K562 (cell line): ENCODE data around the gene SGMS1. TPM values are rescaled to one million over a fixed set of nuclear protein-coding genes. Genes with fewer than 3 reads are reported as not detected.
"Not testable (repeated sequence)": the region's sequence is repeated elsewhere in the genome, so short reads cannot be mapped to it uniquely, and the experiment has no call there.

Source experiments
- BCOR ChIP-seq: fragments of 450-650 bp; IDR thresholded peaks from 2 replicates; pipeline ENCODE4 v1.6.1; 2016
- C11orf30 ChIP-seq: fragments of 450-650 bp; IDR thresholded peaks from 2 replicates; pipeline ENCODE4 v1.6.1; 2016; ENCODE audit warnings: low read depth, mild to moderate bottlenecking
- CBFA2T2 ChIP-seq: fragments of 450-650 bp; conservative IDR thresholded peaks from 2 replicates; pipeline ENCODE4 v1.6.1; 2017; ENCODE audit warnings: mild to moderate bottlenecking
- CC2D1A ChIP-seq: fragments of 450-650 bp; IDR thresholded peaks from 2 replicates; pipeline ENCODE4 v1.6.1; 2017; ENCODE audit warnings: mild to moderate bottlenecking
- CXXC5 ChIP-seq: fragments of 250-450 bp; sonication (Bioruptor Pico); IDR thresholded peaks from 2 replicates; pipeline ENCODE4 v1.8.0; 2022; ENCODE audit warnings: inconsistent platforms, mild to moderate bottlenecking, moderate library complexity
- DPF2 ChIP-seq: fragments of 450-650 bp; IDR thresholded peaks from 2 replicates; pipeline ENCODE4 v1.6.1; 2016
- ETV1 ChIP-seq: fragments of 450-650 bp; conservative IDR thresholded peaks from 2 replicates; pipeline ENCODE4 v1.6.1; 2016; ENCODE audit warnings: missing genetic modification characterization, control low read depth, low read depth, missing compliant biosample characterization
- FOXM1 ChIP-seq, 2 experiments: fragments of 450-650 bp in 1 of 2; sonication (generic) in 1 of 2; formaldehyde crosslinking in 1 of 2; IDR thresholded peaks; 2 replicates each; pipeline versions ENCODE4 v1.6.1 to v1.9.0; 2017 to 2022; ENCODE audit warnings: low read depth in 2 of 2, mild to moderate bottlenecking in 2 of 2, missing genetic modification reagents in 1 of 2, moderate library complexity in 1 of 2
- HDAC2 ChIP-seq: fragments of 450-650 bp; IDR thresholded peaks from 2 replicates; pipeline ENCODE4 v1.6.1; 2016; ENCODE audit warnings: mild to moderate bottlenecking
- HDAC8 ChIP-seq: fragments of 450-650 bp; IDR thresholded peaks from 2 replicates; pipeline ENCODE4 v1.6.1; 2016; ENCODE audit warnings: mild to moderate bottlenecking, missing genetic modification characterization, moderate library complexity, missing compliant biosample characterization
- KDM1A ChIP-seq, 2 experiments: fragments of 450-650 bp; IDR thresholded peaks; 2 replicates each; pipeline ENCODE4 v1.6.1; 2016; ENCODE audit warnings: mild to moderate bottlenecking in 2 of 2
- MEIS2 ChIP-seq: fragments of 450-650 bp; IDR thresholded peaks from 2 replicates; pipeline ENCODE4 v1.6.1; 2014; ENCODE audit warnings: mild to moderate bottlenecking; ENCODE audit not compliant: partially characterized antibody
- NCOR1 ChIP-seq: fragments of 450-650 bp; IDR thresholded peaks from 2 replicates; pipeline ENCODE4 v1.6.1; 2016; ENCODE audit warnings: mild to moderate bottlenecking, moderate library complexity
- NFIC ChIP-seq: fragments of 450-650 bp; IDR thresholded peaks from 2 replicates; pipeline ENCODE4 v1.6.1; 2017; ENCODE audit warnings: mild to moderate bottlenecking, inconsistent platforms
- NFRKB ChIP-seq: fragments of 450-650 bp; IDR thresholded peaks from 2 replicates; pipeline ENCODE4 v1.6.1; 2016; ENCODE audit warnings: low read depth
- NUFIP1 ChIP-seq: fragments of 450-650 bp; IDR thresholded peaks from 2 replicates; pipeline ENCODE4 v1.6.1; 2018; ENCODE audit not compliant: partially characterized antibody
- PTRF ChIP-seq: fragments of 450-650 bp; IDR thresholded peaks from 2 replicates; pipeline ENCODE4 v1.6.1; 2016; ENCODE audit warnings: mild to moderate bottlenecking, missing genetic modification characterization, missing compliant biosample characterization
- SMARCE1 ChIP-seq: fragments of 450-650 bp; IDR thresholded peaks from 2 replicates; pipeline ENCODE4 v1.7.1; 2016; ENCODE audit warnings: mild to moderate bottlenecking
- SOX6 ChIP-seq: fragments of 450-650 bp; IDR thresholded peaks from 2 replicates; pipeline ENCODE4 v1.6.1; 2014; ENCODE audit warnings: mild to moderate bottlenecking
- polyA plus RNA-seq, 8 experiments: library from polyadenylated mRNA; depleted of rRNA in 4 of 8; stranded (reverse) in 5 of 8; unstranded in 3 of 8; fragments of >200 nt; fragmentation: Nextera tagmentation in 2 of 8; fragmentation: Illumina TruSeq in 1 of 8; extraction: Ambion mirVana in 2 of 8; extraction: Trizol in 1 of 8; gene quantifications; 2 replicates each; pipeline versions ENCODE4 v1.2.1 to v1.2.3, GENCODE V29; 2011 to 2014; ENCODE audit warnings: inconsistent platforms in 1 of 8, missing spikeins in 1 of 8
- total RNA-seq, 7 experiments: library from RNA; depleted of rRNA in 6 of 7; stranded (reverse); fragments of >200 nt in 6 of 7; fragmentation: Illumina TruSeq in 2 of 7; extraction: Trizol in 2 of 7; gene quantifications; 2 replicates each; pipeline versions ENCODE4 v1.2.1 to v1.2.3, GENCODE V29; 2011 to 2021; ENCODE audit warnings: low replicate concordance in 1 of 7
- TF ChIP-seq, protein P1 (sequence below), 3 experiments: fragments of 200-800 bp in 1 of 3; sonication (Bioruptor generic) in 1 of 3; sonication (generic) in 1 of 3; formaldehyde crosslinking in 1 of 3; IDR thresholded peaks; 2 replicates each; pipeline versions ENCODE4 v1.6.1 to v1.8.0; 2016 to 2022; ENCODE audit warnings: mild to moderate bottlenecking in 2 of 3, missing compliant biosample characterization in 2 of 3, missing genetic modification characterization in 2 of 3, missing genetic modification reagents in 1 of 3
- TF ChIP-seq, protein P2 (sequence below): fragments of 450-650 bp; conservative IDR thresholded peaks from 2 replicates; pipeline ENCODE4 v1.6.1; 2016; ENCODE audit warnings: missing genetic modification characterization, low read depth, mild to moderate bottlenecking, missing compliant biosample characterization, moderate library complexity
- TF ChIP-seq, protein P3 (sequence below): fragments of 450-650 bp; IDR thresholded peaks from 2 replicates; pipeline ENCODE4 v1.6.1; 2016; ENCODE audit warnings: mild to moderate bottlenecking
- TF ChIP-seq, protein P4 (sequence below): fragments of 450-650 bp; conservative IDR thresholded peaks from 2 replicates; pipeline ENCODE4 v1.6.1; 2016; ENCODE audit warnings: missing genetic modification characterization, low read depth, mild to moderate bottlenecking, control low read depth, missing compliant biosample characterization

SGMS1 gene
- total and polyA plus RNA-seq, 9 of the 15 experiments (the other 6 are each of a cell fraction or from before 2014, with no cell fraction given): 22.6 to 232 (median 82.2) TPM

DNA sequence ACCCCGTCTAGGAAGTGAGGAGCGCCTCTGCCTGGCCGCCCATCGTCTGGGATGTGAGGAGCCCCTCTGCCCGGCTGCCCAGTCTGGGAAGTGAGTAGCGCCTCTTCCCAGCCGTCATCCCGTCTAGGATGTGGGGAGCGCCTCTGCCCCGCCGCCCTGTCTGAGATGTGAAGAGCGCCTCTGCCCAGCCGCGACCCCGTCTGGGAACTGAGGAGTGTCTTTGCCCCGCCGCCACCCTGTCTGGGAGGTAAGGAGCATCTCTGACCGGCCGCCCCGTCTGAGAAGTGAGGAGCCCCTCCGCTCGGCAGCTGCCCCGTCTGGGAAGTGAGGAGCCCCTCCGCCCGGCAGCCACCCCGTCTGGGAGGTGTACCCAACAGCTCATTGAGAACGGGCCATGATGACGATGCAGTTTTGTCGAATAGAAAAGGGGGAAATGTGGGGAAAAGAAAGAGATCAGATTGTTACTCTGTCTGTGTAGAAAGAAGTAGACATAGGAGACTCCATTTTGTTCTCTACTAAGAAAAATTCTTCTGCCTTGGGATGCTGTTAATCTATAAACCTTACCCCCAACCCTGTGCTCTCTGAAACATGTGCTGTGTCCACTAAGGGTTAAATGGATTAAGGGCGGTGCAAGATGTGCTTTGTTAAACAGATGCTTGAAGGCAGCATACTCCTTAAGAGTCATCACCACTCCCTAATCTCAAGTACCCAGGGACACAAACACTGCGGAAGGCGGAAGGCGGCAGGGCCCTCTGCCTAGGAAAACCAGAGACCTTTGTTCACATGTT is 267.9 kb downstream of the SGMS1 start (continued):
- TF ChIP-seq, protein P1, sequence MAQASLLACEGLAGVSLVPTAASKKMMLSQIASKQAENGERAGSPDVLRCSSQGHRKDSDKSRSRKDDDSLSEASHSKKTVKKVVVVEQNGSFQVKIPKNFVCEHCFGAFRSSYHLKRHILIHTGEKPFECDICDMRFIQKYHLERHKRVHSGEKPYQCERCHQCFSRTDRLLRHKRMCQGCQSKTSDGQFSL (CRISPR knock-in tag; IDR thresholded peaks at IDR 0.05): not testable (repeated sequence)
- TF ChIP-seq, protein P1 (tag; IDR thresholded peaks at IDR 0.05): peak in 1 of 2 experiments; percentile 56; a peak in 1 of 4 replicates
- TF ChIP-seq CBFA2T2: peak; percentile 93
- TF ChIP-seq, protein P2, sequence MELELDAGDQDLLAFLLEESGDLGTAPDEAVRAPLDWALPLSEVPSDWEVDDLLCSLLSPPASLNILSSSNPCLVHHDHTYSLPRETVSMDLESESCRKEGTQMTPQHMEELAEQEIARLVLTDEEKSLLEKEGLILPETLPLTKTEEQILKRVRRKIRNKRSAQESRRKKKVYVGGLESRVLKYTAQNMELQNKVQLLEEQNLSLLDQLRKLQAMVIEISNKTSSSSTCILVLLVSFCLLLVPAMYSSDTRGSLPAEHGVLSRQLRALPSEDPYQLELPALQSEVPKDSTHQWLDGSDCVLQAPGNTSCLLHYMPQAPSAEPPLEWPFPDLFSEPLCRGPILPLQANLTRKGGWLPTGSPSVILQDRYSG: peak; percentile 89
- peak; percentile 61; the same call in 1 of the 2 replicates for TF ChIP-seq FOXM1 (IDR thresholded peaks at IDR 0.05; ENCODE audit: low read depth)
- TF ChIP-seq FOXM1 (CRISPR knock-in tag; IDR thresholded peaks at IDR 0.05; ENCODE audit: low read depth): not testable (repeated sequence)
- peak; percentile 85 for TF ChIP-seq NCOR1
- peak; percentile 83 to 84 for TF ChIP-seq KDM1A (IDR thresholded peaks at IDR 0.05)
- TF ChIP-seq SOX6: peak; percentile 87
- peak; percentile 73 for TF ChIP-seq NUFIP1
- TF ChIP-seq C11orf30: peak; percentile 86
- TF ChIP-seq SMARCE1: peak; percentile 47; the same call in 1 of the 2 replicates
- TF ChIP-seq PTRF: peak; percentile 74
- TF ChIP-seq, protein P3, sequence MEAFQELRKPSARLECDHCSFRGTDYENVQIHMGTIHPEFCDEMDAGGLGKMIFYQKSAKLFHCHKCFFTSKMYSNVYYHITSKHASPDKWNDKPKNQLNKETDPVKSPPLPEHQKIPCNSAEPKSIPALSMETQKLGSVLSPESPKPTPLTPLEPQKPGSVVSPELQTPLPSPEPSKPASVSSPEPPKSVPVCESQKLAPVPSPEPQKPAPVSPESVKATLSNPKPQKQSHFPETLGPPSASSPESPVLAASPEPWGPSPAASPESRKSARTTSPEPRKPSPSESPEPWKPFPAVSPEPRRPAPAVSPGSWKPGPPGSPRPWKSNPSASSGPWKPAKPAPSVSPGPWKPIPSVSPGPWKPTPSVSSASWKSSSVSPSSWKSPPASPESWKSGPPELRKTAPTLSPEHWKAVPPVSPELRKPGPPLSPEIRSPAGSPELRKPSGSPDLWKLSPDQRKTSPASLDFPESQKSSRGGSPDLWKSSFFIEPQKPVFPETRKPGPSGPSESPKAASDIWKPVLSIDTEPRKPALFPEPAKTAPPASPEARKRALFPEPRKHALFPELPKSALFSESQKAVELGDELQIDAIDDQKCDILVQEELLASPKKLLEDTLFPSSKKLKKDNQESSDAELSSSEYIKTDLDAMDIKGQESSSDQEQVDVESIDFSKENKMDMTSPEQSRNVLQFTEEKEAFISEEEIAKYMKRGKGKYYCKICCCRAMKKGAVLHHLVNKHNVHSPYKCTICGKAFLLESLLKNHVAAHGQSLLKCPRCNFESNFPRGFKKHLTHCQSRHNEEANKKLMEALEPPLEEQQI: peak; percentile 49; the same call in 1 of the 2 replicates
- TF ChIP-seq BCOR: peak; percentile 62
- 0 out of 2 replicates have a peak, but pooled peaks have one; percentile 30 for TF ChIP-seq HDAC8 (tag)
- peak; percentile 24 for TF ChIP-seq MEIS2
- TF ChIP-seq, protein P4, sequence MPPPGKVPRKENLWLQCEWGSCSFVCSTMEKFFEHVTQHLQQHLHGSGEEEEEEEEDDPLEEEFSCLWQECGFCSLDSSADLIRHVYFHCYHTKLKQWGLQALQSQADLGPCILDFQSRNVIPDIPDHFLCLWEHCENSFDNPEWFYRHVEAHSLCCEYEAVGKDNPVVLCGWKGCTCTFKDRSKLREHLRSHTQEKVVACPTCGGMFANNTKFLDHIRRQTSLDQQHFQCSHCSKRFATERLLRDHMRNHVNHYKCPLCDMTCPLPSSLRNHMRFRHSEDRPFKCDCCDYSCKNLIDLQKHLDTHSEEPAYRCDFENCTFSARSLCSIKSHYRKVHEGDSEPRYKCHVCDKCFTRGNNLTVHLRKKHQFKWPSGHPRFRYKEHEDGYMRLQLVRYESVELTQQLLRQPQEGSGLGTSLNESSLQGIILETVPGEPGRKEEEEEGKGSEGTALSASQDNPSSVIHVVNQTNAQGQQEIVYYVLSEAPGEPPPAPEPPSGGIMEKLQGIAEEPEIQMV (tag): peak; percentile 66
- peak; percentile 45; the same call in 1 of the 2 replicates for TF ChIP-seq NFRKB
- TF ChIP-seq CC2D1A: peak; percentile 43; the same call in 1 of the 2 replicates
- peak; percentile 62 for TF ChIP-seq ETV1 (tag)
- peak; percentile 87 for TF ChIP-seq DPF2
- peak; percentile 86 for TF ChIP-seq CXXC5 (CRISPR knock-in tag)
- peak; percentile 72 for TF ChIP-seq NFIC
- TF ChIP-seq HDAC2: peak; percentile 59
